HCT116 (cell line): ENCODE measurements around the gene SOX18. TPM values are rescaled to one million over a fixed set of nuclear protein-coding genes. Genes with fewer than 3 reads are reported as not detected.

Source experiments
- ATAC-seq: fragments of 200-7000 bp; cut with Tn5 transposase; 2 replicates; pipeline ENCODE4 v1.9.1; 2020; ENCODE audit warnings: mild to moderate bottlenecking, moderate library complexity
- BruUV-seq: library from RNA; stranded (reverse); fragments of 400-500 nt; replicated peaks from 2 replicates; lab custom pipeline; 2021; lab: Mats Ljungman, UMichigan
- CTCF ChIA-PET: fragments of 300-600 bp; sonication (Branson Sonifier 250); formaldehyde crosslinking; loops from one replicate; lab custom pipeline; 2021; ENCODE audit warnings: antibody characterized with exemption; lab: Charles Lee
- POLR2A ChIA-PET: fragments of 300-600, 350-600 bp; sonication (Branson Sonifier 250); formaldehyde crosslinking; loops from one replicate; lab custom pipeline; 2021; ENCODE audit warnings: antibody characterized with exemption; lab: Charles Lee
- RAD21 ChIA-PET, 2 experiments: fragments of 300-600 bp; sonication (Branson Sonifier 250); formaldehyde crosslinking; loops; one replicate each; lab custom pipeline; 2023; ENCODE audit warnings: low total read pairs in 2 of 2; ENCODE audit not compliant: uncharacterized antibody in 2 of 2, unreplicated experiment in 2 of 2, low non-redundant PET in 1 of 2; lab: Charles Lee
- DNase-seq: peaks from one replicate; pipeline ENCODE4 v3.0.0-alpha.2; 2010; ENCODE audit warnings: low read depth, low spot score
- H2AFZ ChIP-seq: fragments of 200-600 bp; shearing (Covaris generic), sonication (generic); 2 replicates; pipeline ENCODE4 v1.6.1; 2017; ENCODE audit warnings: low read depth, mixed run types, mixed read lengths, antibody characterized with exemption, low read length; ENCODE audit not compliant: poor library complexity, severe bottlenecking
- H3K27ac ChIP-seq: 2 replicates; pipeline ENCODE4 v1.5.1; 2012; ENCODE audit warnings: low read depth, low read length
- H3K27me3 ChIP-seq: fragments of 200-600 bp; sonication (generic); 2 replicates; pipeline ENCODE4 v1.6.1; 2016; ENCODE audit warnings: mixed run types, low read length, mixed read lengths; ENCODE audit not compliant: insufficient read depth
- H3K36me3 ChIP-seq, 2 experiments: fragments of 200-500 bp in 1 of 2; fragments of 200-600 bp in 1 of 2; sonication (Bioruptor generic) in 1 of 2; sonication (generic) in 1 of 2; 2 replicates each; pipeline versions ENCODE4 v1.5.1 to v1.6.1; 2014 to 2016; ENCODE audit warnings: low read length in 2 of 2, inconsistent platforms in 1 of 2, mixed read lengths in 1 of 2, mixed run types in 1 of 2; ENCODE audit not compliant: insufficient read depth in 2 of 2, control insufficient read depth in 1 of 2
- H3K4me1 ChIP-seq, 2 experiments: fragments of 200-600 bp in 1 of 2; sonication (generic) in 1 of 2; 2 replicates each; pipeline versions ENCODE4 v1.5.1 to v1.6.1; 2012 to 2017; ENCODE audit warnings: low read length in 2 of 2, inconsistent platforms in 1 of 2, mild to moderate bottlenecking in 1 of 2, mixed read lengths in 1 of 2, mixed run types in 1 of 2, moderate library complexity in 1 of 2; ENCODE audit not compliant: insufficient read depth in 2 of 2, control insufficient read depth in 1 of 2
- H3K4me2 ChIP-seq: fragments of 200-600 bp; sonication (generic); 2 replicates; pipeline ENCODE4 v1.6.1; 2017; ENCODE audit warnings: mixed run types, low read length, mixed read lengths
- H3K4me3 ChIP-seq, 2 experiments: fragments of 200-600 bp in 1 of 2; sonication (generic) in 1 of 2; replicated peaks in 1 of 2; 2 replicates each; pipeline ENCODE4 v1.5.1; 2011 to 2016; ENCODE audit warnings: low read length in 2 of 2, control low read depth in 1 of 2, low read depth in 1 of 2, mild to moderate bottlenecking in 1 of 2, mixed read lengths in 1 of 2, mixed run types in 1 of 2
- H3K79me2 ChIP-seq: fragments of 200-600 bp; sonication (generic); 2 replicates; pipeline ENCODE4 v1.6.1; 2017; ENCODE audit warnings: mild to moderate bottlenecking, mixed run types, low read length, moderate library complexity, mixed read lengths; ENCODE audit not compliant: insufficient read depth
- H3K9ac ChIP-seq: fragments of 200-600 bp; sonication (generic); 2 replicates; pipeline ENCODE4 v1.6.1; 2016; ENCODE audit warnings: low read length, mixed read lengths
- H3K9me2 ChIP-seq: fragments of 200-600 bp; sonication (generic), shearing (Covaris generic); 2 replicates; pipeline ENCODE4 v1.6.1; 2017; ENCODE audit warnings: mixed run types, mild to moderate bottlenecking, moderate library complexity; ENCODE audit not compliant: insufficient read depth
- H3K9me3 ChIP-seq, 2 experiments: fragments of 200-500 bp in 1 of 2; fragments of 200-600 bp in 1 of 2; sonication (Bioruptor generic) in 1 of 2; sonication (generic) in 1 of 2; 2 replicates each; pipeline ENCODE4 v1.6.1; 2014 to 2017; ENCODE audit warnings: low read length in 2 of 2, mixed read lengths in 2 of 2, inconsistent platforms in 1 of 2, low read depth in 1 of 2, mild to moderate bottlenecking in 1 of 2, mixed run types in 1 of 2, moderate library complexity in 1 of 2; ENCODE audit not compliant: control insufficient read depth in 1 of 2, insufficient read depth in 1 of 2
- H4K20me1 ChIP-seq: fragments of 200-600 bp; sonication (generic), shearing (Covaris generic); 2 replicates; pipeline ENCODE4 v1.6.1; 2017; ENCODE audit warnings: mixed run types, mild to moderate bottlenecking, moderate library complexity; ENCODE audit not compliant: insufficient read depth
- ATF3 ChIP-seq: IDR thresholded peaks from 2 replicates; pipeline ENCODE4 v1.6.1; 2012
- CBX3 ChIP-seq: IDR thresholded peaks from 2 replicates; pipeline ENCODE4 v1.6.1; 2012; ENCODE audit warnings: low read depth
- ELF1 ChIP-seq: IDR thresholded peaks from 2 replicates; pipeline ENCODE4 v1.6.1; 2012; ENCODE audit warnings: low read depth, borderline replicate concordance
- EZH2 ChIP-seq: fragments of 200-600 bp; sonication (generic); IDR thresholded peaks from 2 replicates; pipeline ENCODE4 v1.6.1; 2017; ENCODE audit warnings: antibody characterized with exemption, mixed run types
- EZH2phosphoT487 ChIP-seq: fragments of 200-600 bp; IDR thresholded peaks from 2 replicates; pipeline ENCODE4 v1.6.1; 2018; ENCODE audit warnings: antibody characterized with exemption, borderline replicate concordance
- POLR2A ChIP-seq: IDR thresholded peaks from 2 replicates; pipeline ENCODE4 v1.7.0; 2011; ENCODE audit warnings: borderline replicate concordance; ENCODE audit not compliant: insufficient read depth, insufficient read length; ENCODE audit errors: extremely low read depth
- POLR2AphosphoS5 ChIP-seq: IDR thresholded peaks from 2 replicates; pipeline ENCODE4 v1.6.1; 2011; ENCODE audit warnings: mild to moderate bottlenecking, low read depth, low read length, moderate library complexity
- SIN3A ChIP-seq: IDR thresholded peaks from 2 replicates; pipeline ENCODE4 v1.6.1; 2012; ENCODE audit warnings: low read depth
- TCF7L2 ChIP-seq: IDR thresholded peaks from 2 replicates; pipeline ENCODE4 v1.7.0; 2011; ENCODE audit warnings: borderline replicate concordance, inconsistent platforms; ENCODE audit not compliant: insufficient read depth, insufficient read length; ENCODE audit errors: extremely low read depth
- YY1 ChIP-seq: IDR thresholded peaks from 2 replicates; pipeline ENCODE4 v1.6.1; 2011; ENCODE audit warnings: low read length, low read depth, moderate library complexity, mild to moderate bottlenecking; ENCODE audit not compliant: insufficient replicate concordance; ENCODE audit errors: extremely low read depth
- intact Hi-C: fragments of 100-400 bp; cut with micrococcal nuclease; formaldehyde crosslinking; loops from 2 replicates; pipeline ENCODE4 v1.10.0; 2022
- total RNA-seq: library from RNA; stranded (reverse); gene quantifications from one replicate; pipeline ENCODE4 v1.2.1, GENCODE V29; 2021; ENCODE audit not compliant: unreplicated experiment
- TF ChIP-seq, protein P1 (sequence below), 3 experiments: fragments of 200-600 bp in 1 of 3; sonication (generic) in 1 of 3; IDR thresholded peaks in 2 of 3; conservative IDR thresholded peaks in 1 of 3; 2 replicates each; pipeline ENCODE4 v1.5.1; 2012 to 2017; ENCODE audit warnings: low read depth in 2 of 3, low read length in 2 of 3, antibody characterized with exemption in 1 of 3, borderline replicate concordance in 1 of 3, control low read depth in 1 of 3, mild to moderate bottlenecking in 1 of 3, mixed read lengths in 1 of 3, mixed run types in 1 of 3, moderate library complexity in 1 of 3; ENCODE audit not compliant: insufficient read depth in 1 of 3
- TF ChIP-seq, protein P2 (sequence below): IDR thresholded peaks from 2 replicates; pipeline ENCODE4 v1.6.1; 2011; ENCODE audit warnings: mild to moderate bottlenecking, low read length, moderate library complexity; ENCODE audit not compliant: insufficient replicate concordance; ENCODE audit errors: extremely low read depth
- TF ChIP-seq, protein P3 (sequence below): IDR thresholded peaks from 2 replicates; pipeline ENCODE4 v1.6.1; 2012; ENCODE audit warnings: low read depth

Gene SOX18
- total RNA-seq, 1 experiment from 2014 or later: 3.3 TPM

DNA sequence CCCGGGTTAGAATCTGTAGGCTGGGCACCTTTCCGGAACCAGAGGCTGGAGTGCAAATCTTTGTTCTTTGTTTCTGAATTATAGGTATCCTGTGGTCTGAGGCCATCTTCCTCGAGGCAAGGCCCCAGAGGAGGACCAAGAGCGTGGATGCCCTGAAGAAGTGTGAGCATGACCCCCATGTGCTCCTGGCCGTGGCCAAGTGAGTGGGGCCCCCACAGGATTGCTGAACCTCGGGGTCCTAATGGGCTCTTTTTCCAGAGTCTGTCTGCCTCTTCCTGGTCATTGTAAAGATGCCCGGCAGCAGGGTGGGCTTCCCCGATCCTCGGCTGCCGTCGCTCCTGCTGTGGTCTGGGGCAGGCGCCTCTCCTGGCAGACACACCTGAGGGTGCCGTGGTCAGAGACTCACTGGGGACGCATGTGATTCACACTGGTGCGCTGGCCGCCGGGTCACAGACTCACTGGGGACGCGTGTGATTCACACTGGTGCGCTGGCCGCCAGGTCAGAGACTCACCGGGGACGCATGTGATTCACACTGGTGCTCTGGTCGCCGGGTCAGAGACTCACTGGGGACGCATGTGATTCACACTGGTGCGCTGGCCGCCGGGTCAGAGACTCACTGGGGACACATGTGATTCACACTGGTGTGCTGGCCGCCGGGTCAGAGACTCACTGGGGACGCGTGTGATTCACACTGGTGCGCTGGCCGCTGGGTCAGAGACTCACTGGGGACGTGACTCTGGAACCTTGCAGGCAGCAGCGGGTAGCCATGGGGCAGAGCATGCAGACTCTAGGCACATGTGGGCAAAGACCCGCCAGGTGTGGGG, 19.9 kb downstream of the SOX18 start:
- ChIA-PET CTCF (no interaction called here), RAD21 (no interaction called here), POLR2A (no interaction called here)
- Histone ChIP-seq H3K79me2 (no peaks in the 10 kb centered on the region), H3K4me1 (no peaks in the 10 kb centered on the region), H2AFZ (no peak overlapping the region), H3K9ac (no peak overlapping the region), H4K20me1 (no peaks in the 10 kb centered on the region), H3K36me3 (peaks cover 11 to 18% of the 10 kb centered on the region in 2 experiments; a peak in 3 of 4 replicates), H3K4me2 (no peak overlapping the region), H3K4me3 (no peak overlapping the region), H3K27ac (no peak overlapping the region), H3K9me3 (no peaks in the 10 kb centered on the region), H3K9me2 (no peaks in the 10 kb centered on the region), H3K27me3 (no peaks in the 10 kb centered on the region)
- intact Hi-C loops: no loop called here
- DNase-seq (no peak), ATAC-seq (no peak)
- no peak for TF ChIP-seq EZH2phosphoT487
- no peak for TF ChIP-seq SIN3A
- TF ChIP-seq, protein P1, sequence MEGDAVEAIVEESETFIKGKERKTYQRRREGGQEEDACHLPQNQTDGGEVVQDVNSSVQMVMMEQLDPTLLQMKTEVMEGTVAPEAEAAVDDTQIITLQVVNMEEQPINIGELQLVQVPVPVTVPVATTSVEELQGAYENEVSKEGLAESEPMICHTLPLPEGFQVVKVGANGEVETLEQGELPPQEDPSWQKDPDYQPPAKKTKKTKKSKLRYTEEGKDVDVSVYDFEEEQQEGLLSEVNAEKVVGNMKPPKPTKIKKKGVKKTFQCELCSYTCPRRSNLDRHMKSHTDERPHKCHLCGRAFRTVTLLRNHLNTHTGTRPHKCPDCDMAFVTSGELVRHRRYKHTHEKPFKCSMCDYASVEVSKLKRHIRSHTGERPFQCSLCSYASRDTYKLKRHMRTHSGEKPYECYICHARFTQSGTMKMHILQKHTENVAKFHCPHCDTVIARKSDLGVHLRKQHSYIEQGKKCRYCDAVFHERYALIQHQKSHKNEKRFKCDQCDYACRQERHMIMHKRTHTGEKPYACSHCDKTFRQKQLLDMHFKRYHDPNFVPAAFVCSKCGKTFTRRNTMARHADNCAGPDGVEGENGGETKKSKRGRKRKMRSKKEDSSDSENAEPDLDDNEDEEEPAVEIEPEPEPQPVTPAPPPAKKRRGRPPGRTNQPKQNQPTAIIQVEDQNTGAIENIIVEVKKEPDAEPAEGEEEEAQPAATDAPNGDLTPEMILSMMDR (IDR thresholded peaks at IDR 0.05 in 2 of 3, conservative IDR thresholded peaks at IDR 0.05 in 1 of 3; ENCODE audit: borderline replicate concordance in 1 of 3, insufficient read depth in 1 of 3, low read depth in 2 of 3, low read length in 2 of 3): no peak
- no peak for TF ChIP-seq YY1
- TF ChIP-seq, protein P2, sequence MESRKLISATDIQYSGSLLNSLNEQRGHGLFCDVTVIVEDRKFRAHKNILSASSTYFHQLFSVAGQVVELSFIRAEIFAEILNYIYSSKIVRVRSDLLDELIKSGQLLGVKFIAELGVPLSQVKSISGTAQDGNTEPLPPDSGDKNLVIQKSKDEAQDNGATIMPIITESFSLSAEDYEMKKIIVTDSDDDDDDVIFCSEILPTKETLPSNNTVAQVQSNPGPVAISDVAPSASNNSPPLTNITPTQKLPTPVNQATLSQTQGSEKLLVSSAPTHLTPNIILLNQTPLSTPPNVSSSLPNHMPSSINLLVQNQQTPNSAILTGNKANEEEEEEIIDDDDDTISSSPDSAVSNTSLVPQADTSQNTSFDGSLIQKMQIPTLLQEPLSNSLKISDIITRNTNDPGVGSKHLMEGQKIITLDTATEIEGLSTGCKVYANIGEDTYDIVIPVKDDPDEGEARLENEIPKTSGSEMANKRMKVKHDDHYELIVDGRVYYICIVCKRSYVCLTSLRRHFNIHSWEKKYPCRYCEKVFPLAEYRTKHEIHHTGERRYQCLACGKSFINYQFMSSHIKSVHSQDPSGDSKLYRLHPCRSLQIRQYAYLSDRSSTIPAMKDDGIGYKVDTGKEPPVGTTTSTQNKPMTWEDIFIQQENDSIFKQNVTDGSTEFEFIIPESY: no peak
- TF ChIP-seq POLR2A: no peak
- no peak for TF ChIP-seq ATF3
- TF ChIP-seq, protein P3, sequence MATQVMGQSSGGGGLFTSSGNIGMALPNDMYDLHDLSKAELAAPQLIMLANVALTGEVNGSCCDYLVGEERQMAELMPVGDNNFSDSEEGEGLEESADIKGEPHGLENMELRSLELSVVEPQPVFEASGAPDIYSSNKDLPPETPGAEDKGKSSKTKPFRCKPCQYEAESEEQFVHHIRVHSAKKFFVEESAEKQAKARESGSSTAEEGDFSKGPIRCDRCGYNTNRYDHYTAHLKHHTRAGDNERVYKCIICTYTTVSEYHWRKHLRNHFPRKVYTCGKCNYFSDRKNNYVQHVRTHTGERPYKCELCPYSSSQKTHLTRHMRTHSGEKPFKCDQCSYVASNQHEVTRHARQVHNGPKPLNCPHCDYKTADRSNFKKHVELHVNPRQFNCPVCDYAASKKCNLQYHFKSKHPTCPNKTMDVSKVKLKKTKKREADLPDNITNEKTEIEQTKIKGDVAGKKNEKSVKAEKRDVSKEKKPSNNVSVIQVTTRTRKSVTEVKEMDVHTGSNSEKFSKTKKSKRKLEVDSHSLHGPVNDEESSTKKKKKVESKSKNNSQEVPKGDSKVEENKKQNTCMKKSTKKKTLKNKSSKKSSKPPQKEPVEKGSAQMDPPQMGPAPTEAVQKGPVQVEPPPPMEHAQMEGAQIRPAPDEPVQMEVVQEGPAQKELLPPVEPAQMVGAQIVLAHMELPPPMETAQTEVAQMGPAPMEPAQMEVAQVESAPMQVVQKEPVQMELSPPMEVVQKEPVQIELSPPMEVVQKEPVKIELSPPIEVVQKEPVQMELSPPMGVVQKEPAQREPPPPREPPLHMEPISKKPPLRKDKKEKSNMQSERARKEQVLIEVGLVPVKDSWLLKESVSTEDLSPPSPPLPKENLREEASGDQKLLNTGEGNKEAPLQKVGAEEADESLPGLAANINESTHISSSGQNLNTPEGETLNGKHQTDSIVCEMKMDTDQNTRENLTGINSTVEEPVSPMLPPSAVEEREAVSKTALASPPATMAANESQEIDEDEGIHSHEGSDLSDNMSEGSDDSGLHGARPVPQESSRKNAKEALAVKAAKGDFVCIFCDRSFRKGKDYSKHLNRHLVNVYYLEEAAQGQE: no peak
- TF ChIP-seq EZH2: no peak
- no peak for TF ChIP-seq CBX3
- TF ChIP-seq TCF7L2: no peak
- TF ChIP-seq POLR2AphosphoS5: no peak
- TF ChIP-seq ELF1: no peak
- no TSS peak for BruUV-seq
